Measurements from ENCODE around the gene CENPF. TPM values are rescaled to one million over a fixed set of nuclear protein-coding genes. Genes with fewer than 3 reads are reported as not detected.

The CENPF gene
- total RNA-seq, 1 experiment from 2014 or later = 113 TPM

DNA sequence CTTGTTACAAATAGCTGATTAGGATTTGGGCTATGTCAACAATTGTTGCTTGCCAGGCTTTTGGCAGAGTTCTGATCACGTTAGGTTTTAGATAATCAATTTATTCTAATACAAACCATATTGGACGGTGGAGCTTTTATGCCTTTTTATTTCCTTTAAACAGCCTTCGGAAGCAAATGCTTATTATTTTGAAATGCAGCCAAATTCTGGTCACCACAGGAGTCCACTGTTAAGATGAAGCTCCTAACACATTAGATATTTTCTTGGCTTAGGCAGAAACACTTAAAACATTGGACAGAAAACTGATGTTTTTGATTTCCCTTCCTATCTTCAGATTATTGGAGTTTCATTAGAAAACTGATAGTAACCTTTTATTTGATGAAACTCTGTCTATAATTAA, 82.9 kb downstream of the CENPF start:
- no peak for DNase-seq
- H3K4me1 ChIP-seq (ENCODE audit: insufficient read depth, low read length) = peaks cover 4% of the 10 kb centered on the region; the same call in 1 of the 2 replicates

More for the DNA sequence above, 82.9 kb downstream of the CENPF start:
- no peaks in the 10 kb centered on the region for H3K79me1 ChIP-seq (ENCODE audit: insufficient read depth, low read depth, low read length, poor library complexity, severe bottlenecking)
- no peak overlapping the region for H3K18ac ChIP-seq (ENCODE audit: insufficient read length, low read depth, low read length)
- no peak overlapping the region for H4K91ac ChIP-seq (ENCODE audit: insufficient read length, low read depth, low read length)
- no peak overlapping the region for H3T11ph ChIP-seq (ENCODE audit: low read length)
- no peak overlapping the region for H3K23ac ChIP-seq (ENCODE audit: insufficient read length, low read depth, low read length)
- no peak overlapping the region for H2BK120ac ChIP-seq (ENCODE audit: low read depth, low read length, poor library complexity, severe bottlenecking)
- no peak overlapping the region for H2AFZ ChIP-seq (ENCODE audit: low read length)
- H4K20me1 ChIP-seq (ENCODE audit: control insufficient read depth, insufficient read depth, insufficient read length) = no peaks in the 10 kb centered on the region
- H2BK12ac ChIP-seq (ENCODE audit: insufficient read length, low read depth, low read length) = no peak overlapping the region
- TF ChIP-seq CTCF (conservative IDR thresholded peaks at IDR 0.05) = no peak
- no peak overlapping the region for H2BK15ac ChIP-seq (ENCODE audit: low read depth, low read length)
- no CpG with 5 or more reads among the region's 3 CpGs for WGBS (ENCODE audit: extremely low coverage, insufficient read length, low lambda C conversion rate)
- H3K9me3 ChIP-seq (ENCODE audit: control insufficient read depth, low read depth, low read length) = no peaks in the 10 kb centered on the region
- no peak overlapping the region for H3K27ac ChIP-seq (ENCODE audit: insufficient read length, low read depth, low read length)
- peaks cover 15 to 21% of the 10 kb centered on the region in 2 experiments for H3K4me1 Mint-ChIP-seq
- H2BK5ac ChIP-seq (ENCODE audit: insufficient read length, low read length) = no peak overlapping the region
- no peak overlapping the region for H3K4me3 Mint-ChIP-seq
- H4K5ac ChIP-seq (ENCODE audit: insufficient read length, low read depth, low read length) = no peak overlapping the region
- no peak overlapping the region for H3K4me2 ChIP-seq (ENCODE audit: insufficient read depth, insufficient read length, low read length)
- no peak overlapping the region for H2BK20ac ChIP-seq (ENCODE audit: low read depth, low read length, poor library complexity, severe bottlenecking)
- no peak overlapping the region for H3K14ac ChIP-seq (ENCODE audit: insufficient read depth, low read length)
- H3K56ac ChIP-seq (ENCODE audit: insufficient read length, low read depth, low read length) = no peak overlapping the region
- no peaks in the 10 kb centered on the region for H3K9me3 Mint-ChIP-seq
- H4K8ac ChIP-seq (replicated peaks; ENCODE audit: insufficient read length, low read depth, low read length) = no peak overlapping the region
- no peak overlapping the region for H3K4ac ChIP-seq (ENCODE audit: low read depth, low read length)
- no peaks in the 10 kb centered on the region for H3K27me3 ChIP-seq (ENCODE audit: insufficient read depth, low read length)
- H3K36me3 Mint-ChIP-seq (ENCODE audit: insufficient read depth in 1 of 3, low read depth in 3 of 3) = no peaks in the 10 kb centered on the region
- no peak overlapping the region for H2AK5ac ChIP-seq (ENCODE audit: insufficient read length, low read length)
- no peaks in the 10 kb centered on the region for H3K79me2 ChIP-seq (ENCODE audit: insufficient read depth, low read length)
- H3K27ac Mint-ChIP-seq = no peak overlapping the region
- H3K27me3 Mint-ChIP-seq (ENCODE audit: low read depth) = no peaks in the 10 kb centered on the region; the same call in 1 of the 2 replicates
- no peak overlapping the region for H3K9ac ChIP-seq (ENCODE audit: extremely low read depth, insufficient read length, low read length)
- no peaks in the 10 kb centered on the region for H3K23me2 ChIP-seq (ENCODE audit: insufficient read length, low read depth, low read length, poor library complexity, severe bottlenecking)

All from H9 (cell line).